Naive thymus-derived CD4-positive, alpha-beta T cell (primary cell): ENCODE data around the gene ZNF621. TPM values are rescaled to one million over a fixed set of nuclear protein-coding genes. Genes with fewer than 3 reads are reported as not detected.
"Not testable (repeated sequence)": the region's sequence is repeated elsewhere in the genome, so short reads cannot be mapped to it uniquely, and the experiment has no call there.

ENCODE experiments used
- ATAC-seq: fragments of 150-1000 bp; cut with Tn5 transposase; 2 replicates; pipeline ENCODE4 v1.10.0; 2021; ENCODE audit warnings: mild to moderate bottlenecking, moderate library complexity
- CTCF ChIA-PET: fragments of 350-600 bp; sonication (Branson Sonifier 250); formaldehyde crosslinking; loops from one replicate; lab custom pipeline; 2021; ENCODE audit warnings: antibody characterized with exemption; lab: Charles Lee
- POLR2A ChIA-PET: fragments of 350-600 bp; sonication (Branson Sonifier 250); formaldehyde crosslinking; loops from one replicate; lab custom pipeline; 2021; ENCODE audit warnings: antibody characterized with exemption, inconsistent platforms; lab: Charles Lee
- DNase-seq, 9 donors: peaks; one replicate each; pipeline versions ENCODE4 v3.0.0 to v3.0.0-alpha.2; 2020 to 2022; ENCODE audit warnings: mixed read lengths in 1 of 9
- H3K27ac ChIP-seq: one replicate; pipeline ENCODE4 v1.7.0; 2013; ENCODE audit warnings: mild to moderate bottlenecking, low read depth, low read length, moderate library complexity
- H3K27me3 ChIP-seq, 2 donors: one replicate each; pipeline ENCODE4 v1.7.0; 2013; ENCODE audit warnings: low read length in 2 of 2, mild to moderate bottlenecking in 2 of 2, moderate library complexity in 2 of 2; ENCODE audit not compliant: control insufficient read depth in 2 of 2, insufficient read depth in 2 of 2
- H3K36me3 ChIP-seq, 3 experiments: 1 replicate in 2 of 3; 2 replicates in 1 of 3; pipeline ENCODE4 v1.7.0; 2013; ENCODE audit warnings: low read length in 3 of 3, mild to moderate bottlenecking in 3 of 3, moderate library complexity in 1 of 3; ENCODE audit not compliant: insufficient read depth in 3 of 3, control insufficient read depth in 2 of 3
- H3K4me1 ChIP-seq, 2 donors: one replicate each; pipeline ENCODE4 v1.7.0; 2013; ENCODE audit warnings: low read length in 2 of 2, mild to moderate bottlenecking in 2 of 2, moderate library complexity in 1 of 2; ENCODE audit not compliant: control insufficient read depth in 2 of 2, insufficient read depth in 2 of 2
- H3K4me3 ChIP-seq: 2 replicates; pipeline ENCODE4 v1.7.0; 2013; ENCODE audit warnings: mild to moderate bottlenecking, low read length
- H3K9me3 ChIP-seq, 3 experiments: 1 replicate in 2 of 3; 2 replicates in 1 of 3; pipeline ENCODE4 v1.7.0; 2013; ENCODE audit warnings: low read length in 3 of 3; ENCODE audit not compliant: control insufficient read depth in 2 of 3
- H3K27ac Mint-ChIP-seq, 9 donors: one replicate each; pipeline ENCODE4 v1.8.0; 2020 to 2022; ENCODE audit warnings: mixed read lengths in 9 of 9, mild to moderate bottlenecking in 8 of 9, moderate library complexity in 5 of 9, inconsistent platforms in 2 of 9
- H3K27me3 Mint-ChIP-seq, 5 donors: one replicate each; pipeline ENCODE4 v1.8.0; 2021 to 2022; ENCODE audit warnings: mixed read lengths in 5 of 5, mild to moderate bottlenecking in 1 of 5
- H3K36me3 Mint-ChIP-seq, 5 donors: one replicate each; pipeline ENCODE4 v1.8.0; 2020 to 2022; ENCODE audit warnings: mixed read lengths in 5 of 5, mild to moderate bottlenecking in 3 of 5, inconsistent platforms in 1 of 5
- H3K4me1 Mint-ChIP-seq, 7 donors: one replicate each; pipeline ENCODE4 v1.8.0; 2020 to 2022; ENCODE audit warnings: mixed read lengths in 7 of 7, mild to moderate bottlenecking in 3 of 7, inconsistent platforms in 1 of 7
- H3K4me3 Mint-ChIP-seq, 10 donors: one replicate each; pipeline ENCODE4 v1.8.0; 2020 to 2022; ENCODE audit warnings: mild to moderate bottlenecking in 10 of 10, mixed read lengths in 10 of 10, moderate library complexity in 6 of 10, inconsistent platforms in 2 of 10
- H3K9me3 Mint-ChIP-seq, 11 donors: one replicate each; pipeline ENCODE4 v1.8.0; 2020 to 2022; ENCODE audit warnings: mixed read lengths in 11 of 11, mild to moderate bottlenecking in 4 of 11, inconsistent platforms in 1 of 11, moderate library complexity in 1 of 11
- intact Hi-C, 2 donors: fragments of 100-400 bp; cut with micrococcal nuclease; formaldehyde crosslinking; loops; one replicate each; pipeline ENCODE4 v1.15.1; 2023
- polyA plus RNA-seq, 2 donors: library from polyadenylated mRNA; unstranded; fragments of 300-500 nt; fragmentation: Illumina TruSeq; gene quantifications; one replicate each; pipeline ENCODE4 v1.2.3, GENCODE V29; 2021
- total RNA-seq, 6 experiments: library from RNA in 5 of 6; stranded (reverse) in 5 of 6; gene quantifications; 1 replicate in 5 of 6; 2 replicates in 1 of 6; pipeline ENCODE4 v1.2.3 and lab custom pipeline; 2021 to 2026

Gene ZNF621
- total and polyA plus RNA-seq, 7 experiments from 2014 or later: 2.8 to 26.9 (median 19.7) TPM

- intact Hi-C loops: no loop called here
Observed at GRCh38 chr3:40557575-40558161, 32.9 kb downstream of the ZNF621 start.

DNA sequence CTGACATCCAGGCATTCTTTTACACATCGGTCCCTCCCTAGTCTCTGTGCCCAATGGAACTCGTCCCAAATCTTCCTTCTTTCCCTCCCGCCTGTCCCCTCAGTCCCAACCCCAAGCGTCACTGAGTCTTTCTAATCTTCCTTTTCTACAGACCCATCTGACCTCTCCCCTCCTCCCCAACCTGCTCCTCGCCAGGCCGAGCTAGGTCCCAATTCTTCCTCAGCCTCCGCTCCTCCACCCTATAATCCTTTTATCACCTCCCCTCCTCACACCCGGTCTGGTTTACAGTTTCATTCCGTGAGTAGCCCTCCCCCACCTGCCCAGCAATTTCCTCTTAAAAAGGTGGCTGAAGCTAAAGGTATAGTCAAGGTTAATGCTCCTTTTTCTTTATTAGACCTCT, 37.7 kb downstream of the ZNF621 start:
- POLR2A ChIA-PET, H3K27me3 Mint-ChIP-seq, CTCF ChIA-PET, H3K36me3 Mint-ChIP-seq, H3K4me1 ChIP-seq, H3K4me3 Mint-ChIP-seq, H3K4me3 ChIP-seq, ATAC-seq, H3K9me3 ChIP-seq, H3K9me3 Mint-ChIP-seq, H3K27ac Mint-ChIP-seq, DNase-seq, intact Hi-C loops, H3K27me3 ChIP-seq, H3K4me1 Mint-ChIP-seq, H3K36me3 ChIP-seq, H3K27ac ChIP-seq: not testable (repeated sequence)

More at GRCh38 chr3:40557575-40558161, 32.9 kb downstream of the ZNF621 start:
- H3K27ac Mint-ChIP-seq: no peak overlapping the region
- peaks cover 0 to 2% (median 0%) of the 10 kb centered on the region in 11 donors for H3K9me3 Mint-ChIP-seq
- no peak overlapping the region for H3K4me3 Mint-ChIP-seq
- Histone ChIP-seq H3K4me3 (no peak overlapping the region), H3K27me3 (no peaks in the 10 kb centered on the region), H3K36me3 (no peaks in the 10 kb centered on the region), H3K4me1 (no peaks in the 10 kb centered on the region), H3K27ac (no peak overlapping the region), H3K9me3 (no peaks in the 10 kb centered on the region)
- ATAC-seq (no peak), DNase-seq (no peak)
- ChIA-PET CTCF (no interaction called here), POLR2A (no interaction called here)
- H3K27me3 Mint-ChIP-seq: peaks cover 0 to 4% (median 0%) of the 10 kb centered on the region in 5 donors
- no peaks in the 10 kb centered on the region for H3K4me1 Mint-ChIP-seq
- H3K36me3 Mint-ChIP-seq: no peaks in the 10 kb centered on the region

DNA sequence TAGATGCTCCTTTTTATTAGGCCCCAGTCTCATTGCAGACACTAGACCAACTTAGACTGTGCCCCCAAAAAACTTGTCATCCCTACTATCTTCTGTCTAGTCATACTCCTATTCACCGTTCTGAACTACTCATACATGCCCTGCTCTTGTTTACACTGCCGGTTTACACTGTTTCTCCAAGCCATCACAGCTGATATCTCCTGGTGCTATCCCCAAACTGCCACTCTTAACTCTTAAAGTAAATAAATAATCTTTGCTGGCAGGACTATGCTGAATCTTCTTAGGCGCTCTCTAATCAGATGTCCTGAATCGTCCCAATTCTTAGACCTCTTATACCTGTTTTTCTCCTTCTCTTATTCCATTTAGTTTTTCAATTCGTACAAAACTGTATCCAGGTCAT, 40.9 kb downstream of the ZNF621 start:
- H3K36me3 Mint-ChIP-seq, H3K9me3 Mint-ChIP-seq, intact Hi-C loops, H3K4me1 ChIP-seq, H3K4me3 Mint-ChIP-seq, DNase-seq, ATAC-seq, H3K27ac ChIP-seq, H3K36me3 ChIP-seq, H3K9me3 ChIP-seq, H3K4me1 Mint-ChIP-seq, CTCF ChIA-PET, H3K27ac Mint-ChIP-seq, H3K4me3 ChIP-seq, POLR2A ChIA-PET, H3K27me3 ChIP-seq: not testable (repeated sequence)
- peaks cover 0 to 11% (median 0%) of the 10 kb centered on the region in 5 donors for H3K27me3 Mint-ChIP-seq

GRCh38 chr3:40566694-40567093, 41.9 kb downstream of the ZNF621 start:
- Histone ChIP-seq H3K4me1 (no peaks in the 10 kb centered on the region), H3K4me3 (no peak overlapping the region), H3K27me3 (no peaks in the 10 kb centered on the region), H3K36me3 (no peaks in the 10 kb centered on the region), H3K27ac (no peak overlapping the region), H3K9me3 (no peaks in the 10 kb centered on the region)
- POLR2A ChIA-PET: no interaction called here
- CTCF ChIA-PET: no interaction called here
- Mint-ChIP-seq H3K27ac (no peak overlapping the region), H3K9me3 (peaks cover 0 to 5% (median 0%) of the 10 kb centered on the region in 11 donors), H3K4me1 (no peaks in the 10 kb centered on the region), H3K27me3 (peaks cover 0 to 15% (median 0%) of the 10 kb centered on the region in 5 donors), H3K4me3 (no peak overlapping the region), H3K36me3 (peaks cover 0 to 3% (median 0%) of the 10 kb centered on the region in 5 donors)
- ATAC-seq (no peak), DNase-seq (no peak)
- intact Hi-C loops: no loop called here

DNA sequence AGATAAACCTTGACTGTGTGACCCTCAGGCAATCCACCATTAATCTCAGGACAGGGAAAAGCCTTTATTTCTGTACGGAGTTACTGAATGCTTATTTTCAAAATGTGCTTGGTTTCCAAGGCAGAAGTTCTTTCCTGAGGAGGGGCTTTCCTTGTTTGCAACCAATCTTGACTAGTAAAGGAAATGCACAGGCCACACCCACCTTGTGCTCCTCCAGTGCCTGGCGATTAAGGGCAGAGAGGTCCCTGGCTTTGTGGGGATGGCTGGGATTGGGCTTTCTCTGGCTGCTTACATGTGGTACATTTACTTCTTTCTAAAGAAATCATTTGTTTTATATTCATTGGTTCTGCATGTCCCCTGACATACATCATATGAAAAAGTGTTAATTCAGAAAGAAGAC, 47.8 kb downstream of the ZNF621 start:
- Mint-ChIP-seq H3K27ac (no peak overlapping the region), H3K27me3 (peaks cover 0 to 38% (median 4%) of the 10 kb centered on the region in 5 donors), H3K4me1 (no peaks in the 10 kb centered on the region), H3K9me3 (peaks cover 0 to 5% (median 0%) of the 10 kb centered on the region in 11 donors), H3K36me3 (peaks cover 0 to 3% (median 0%) of the 10 kb centered on the region in 5 donors), H3K4me3 (no peak overlapping the region)
- intact Hi-C loops: no loop called here
- H3K27ac ChIP-seq: no peak overlapping the region
- ATAC-seq (no peak), DNase-seq (no peak)
- no peaks in the 10 kb centered on the region for H3K9me3 ChIP-seq
- H3K4me1 ChIP-seq: no peaks in the 10 kb centered on the region
- ChIA-PET CTCF (no interaction called here), POLR2A (no interaction called here)
- H3K4me3 ChIP-seq: no peak overlapping the region
- H3K36me3 ChIP-seq: no peaks in the 10 kb centered on the region
- H3K27me3 ChIP-seq: no peaks in the 10 kb centered on the region

DNA sequence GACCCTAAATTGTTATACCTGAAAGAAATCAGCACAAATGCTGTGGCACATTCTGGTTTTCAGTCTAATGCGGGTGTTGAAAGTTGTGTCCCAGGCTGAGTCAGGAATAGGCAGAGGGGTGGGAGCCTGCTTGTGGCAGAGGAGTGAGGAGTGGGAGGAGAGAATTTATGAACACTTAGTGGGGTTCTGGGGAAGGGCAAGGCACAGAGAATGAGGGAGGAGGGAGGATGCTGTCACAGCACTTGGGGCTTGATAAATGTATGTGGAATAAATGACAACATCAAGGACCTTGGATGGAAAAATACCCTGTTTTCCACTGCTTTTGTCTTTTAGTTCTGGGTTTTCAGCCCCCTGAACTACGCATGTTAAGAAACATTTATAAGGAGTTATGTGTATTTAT, 49.3 kb downstream of the ZNF621 start:
- no peak for DNase-seq
- no peaks in the 10 kb centered on the region for H3K4me1 ChIP-seq
- H3K36me3 ChIP-seq: no peaks in the 10 kb centered on the region
- ATAC-seq: no peak
- no peaks in the 10 kb centered on the region for H3K9me3 ChIP-seq
- intact Hi-C loops: no loop called here
- no peaks in the 10 kb centered on the region for H3K4me1 Mint-ChIP-seq
- H3K4me3 ChIP-seq: no peak overlapping the region
- no peaks in the 10 kb centered on the region for H3K27me3 ChIP-seq
- H3K9me3 Mint-ChIP-seq: no peaks in the 10 kb centered on the region
- H3K27me3 Mint-ChIP-seq: peaks cover 0 to 35% (median 4%) of the 10 kb centered on the region in 5 donors
- H3K27ac Mint-ChIP-seq: no peak overlapping the region
- H3K27ac ChIP-seq: no peak overlapping the region
- ChIA-PET CTCF (no interaction called here), POLR2A (no interaction called here)
- no peaks in the 10 kb centered on the region for H3K36me3 Mint-ChIP-seq
- H3K4me3 Mint-ChIP-seq: no peak overlapping the region

DNA sequence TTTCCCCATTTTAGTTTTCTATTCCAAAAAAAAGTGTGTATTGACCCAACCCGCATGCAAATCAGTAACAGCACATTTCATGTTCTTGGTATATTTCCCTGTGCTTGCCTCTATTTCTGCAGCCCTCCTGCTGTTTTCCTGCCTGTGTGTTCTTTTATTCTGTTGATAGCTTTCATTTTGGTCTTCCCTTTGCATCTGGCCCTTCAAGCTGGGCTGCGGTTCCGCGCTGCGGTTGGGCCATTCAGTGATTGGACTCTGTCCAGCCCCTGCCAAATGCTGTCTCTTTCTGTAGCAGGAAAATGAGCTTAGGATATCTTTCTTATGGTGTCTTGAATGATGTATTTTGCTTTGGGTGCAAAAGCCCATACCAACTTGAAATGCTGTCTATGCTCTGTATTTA, 49.9 kb downstream of the ZNF621 start:
- Mint-ChIP-seq H3K4me3 (no peak overlapping the region), H3K36me3 (no peaks in the 10 kb centered on the region), H3K9me3 (no peaks in the 10 kb centered on the region), H3K27me3 (peaks cover 0 to 33% (median 5%) of the 10 kb centered on the region in 5 donors), H3K27ac (no peak overlapping the region), H3K4me1 (no peaks in the 10 kb centered on the region)
- ChIA-PET CTCF (no interaction called here), POLR2A (no interaction called here)
- DNase-seq: no peak
- Histone ChIP-seq H3K4me1 (no peaks in the 10 kb centered on the region), H3K4me3 (no peak overlapping the region), H3K27ac (no peak overlapping the region), H3K27me3 (no peaks in the 10 kb centered on the region), H3K36me3 (no peaks in the 10 kb centered on the region), H3K9me3 (no peaks in the 10 kb centered on the region)
- intact Hi-C loops: no loop called here
- ATAC-seq: no peak
